ENCODE data around the gene SLC35F6. TPM values are rescaled to one million over a fixed set of nuclear protein-coding genes. Genes with fewer than 3 reads are reported as not detected.

The SLC35F6 gene
- polyA plus RNA-seq, 1 donor (not counting 4 experiments of a cell fraction or from before 2014, with no cell fraction given) = 25.7 TPM

DNA sequence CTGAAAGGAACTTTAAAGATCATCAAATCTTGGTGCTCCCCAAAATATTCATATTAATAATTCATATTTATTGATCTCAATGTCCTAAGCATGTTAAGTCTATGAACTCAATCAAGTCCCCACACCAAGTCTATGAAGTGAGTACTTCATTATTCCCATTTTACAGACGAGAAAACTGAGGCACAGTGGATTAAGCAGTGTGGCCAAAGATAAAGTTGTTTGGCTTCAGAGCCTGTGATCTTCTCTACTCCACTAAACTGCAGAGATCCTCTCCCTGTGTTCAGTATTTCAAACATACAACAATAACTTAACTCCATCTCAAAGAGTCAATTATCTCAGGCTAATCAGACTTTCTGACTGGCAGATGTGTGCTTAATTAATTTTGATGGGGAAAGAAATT, 41.8 kb upstream of the SLC35F6 start:
- no peaks in the 10 kb centered on the region for H3K36me3 ChIP-seq (ENCODE audit: control insufficient read depth in 2 of 2, extremely low read depth in 1 of 2, insufficient read depth in 2 of 2, low read length in 2 of 2)
- H3K4me1 ChIP-seq (ENCODE audit: control insufficient read depth, extremely low read depth, insufficient read depth, low read length) = no peaks in the 10 kb centered on the region
- H3K9ac ChIP-seq (ENCODE audit: control insufficient read depth, extremely low read depth, insufficient read depth, low read length) = no peak overlapping the region
- no peak for DNase-seq (ENCODE audit: low read depth, low spot score)
- no peaks in the 10 kb centered on the region for H3K9me3 ChIP-seq (ENCODE audit: control insufficient read depth, low read depth, low read length)
- H2AFZ ChIP-seq (ENCODE audit: control insufficient read depth, low read length) = no peak overlapping the region
- no peaks in the 10 kb centered on the region for H3K79me2 ChIP-seq (ENCODE audit: control insufficient read depth, insufficient read depth, low read length)
- H3K27ac ChIP-seq (ENCODE audit: control insufficient read depth, insufficient read depth, low read length) = no peak overlapping the region
- TF ChIP-seq EZH2 (IDR thresholded peaks at IDR 0.05; ENCODE audit: low read length) = no peak
- TF ChIP-seq, protein P1, sequence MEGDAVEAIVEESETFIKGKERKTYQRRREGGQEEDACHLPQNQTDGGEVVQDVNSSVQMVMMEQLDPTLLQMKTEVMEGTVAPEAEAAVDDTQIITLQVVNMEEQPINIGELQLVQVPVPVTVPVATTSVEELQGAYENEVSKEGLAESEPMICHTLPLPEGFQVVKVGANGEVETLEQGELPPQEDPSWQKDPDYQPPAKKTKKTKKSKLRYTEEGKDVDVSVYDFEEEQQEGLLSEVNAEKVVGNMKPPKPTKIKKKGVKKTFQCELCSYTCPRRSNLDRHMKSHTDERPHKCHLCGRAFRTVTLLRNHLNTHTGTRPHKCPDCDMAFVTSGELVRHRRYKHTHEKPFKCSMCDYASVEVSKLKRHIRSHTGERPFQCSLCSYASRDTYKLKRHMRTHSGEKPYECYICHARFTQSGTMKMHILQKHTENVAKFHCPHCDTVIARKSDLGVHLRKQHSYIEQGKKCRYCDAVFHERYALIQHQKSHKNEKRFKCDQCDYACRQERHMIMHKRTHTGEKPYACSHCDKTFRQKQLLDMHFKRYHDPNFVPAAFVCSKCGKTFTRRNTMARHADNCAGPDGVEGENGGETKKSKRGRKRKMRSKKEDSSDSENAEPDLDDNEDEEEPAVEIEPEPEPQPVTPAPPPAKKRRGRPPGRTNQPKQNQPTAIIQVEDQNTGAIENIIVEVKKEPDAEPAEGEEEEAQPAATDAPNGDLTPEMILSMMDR (optimal IDR thresholded peaks at IDR 0.05 in 1 of 3, IDR thresholded peaks at IDR 0.05 in 1 of 3, conservative IDR thresholded peaks at IDR 0.05 in 1 of 3; ENCODE audit: extremely low read depth in 1 of 3, insufficient read depth in 2 of 3, low read length in 3 of 3) = no peak
- FAIRE-seq = no peak
- H4K20me1 ChIP-seq (ENCODE audit: control insufficient read depth, extremely low read depth, insufficient read depth, low read length) = no peaks in the 10 kb centered on the region
- no peaks in the 10 kb centered on the region for H3K27me3 ChIP-seq (ENCODE audit: control insufficient read depth, extremely low read depth, insufficient read depth, low read length)
- dilution Hi-C loops (cut with MboI; ENCODE audit: extremely low pct_ligation_motif_present, low sequenced_read_pairs) = no loop called here
- H3K4me3 ChIP-seq (ENCODE audit: control insufficient read depth in 2 of 3, extremely low read depth in 1 of 3, insufficient read depth in 2 of 3, low read depth in 1 of 3, low read length in 3 of 3) = no peak overlapping the region
- no peak overlapping the region for H3K4me2 ChIP-seq (ENCODE audit: control insufficient read depth, extremely low read depth, insufficient read depth, low read depth, low read length)
- H3K9me1 ChIP-seq (ENCODE audit: control insufficient read depth, extremely low read depth, insufficient read depth, low read length) = no peaks in the 10 kb centered on the region

DNA sequence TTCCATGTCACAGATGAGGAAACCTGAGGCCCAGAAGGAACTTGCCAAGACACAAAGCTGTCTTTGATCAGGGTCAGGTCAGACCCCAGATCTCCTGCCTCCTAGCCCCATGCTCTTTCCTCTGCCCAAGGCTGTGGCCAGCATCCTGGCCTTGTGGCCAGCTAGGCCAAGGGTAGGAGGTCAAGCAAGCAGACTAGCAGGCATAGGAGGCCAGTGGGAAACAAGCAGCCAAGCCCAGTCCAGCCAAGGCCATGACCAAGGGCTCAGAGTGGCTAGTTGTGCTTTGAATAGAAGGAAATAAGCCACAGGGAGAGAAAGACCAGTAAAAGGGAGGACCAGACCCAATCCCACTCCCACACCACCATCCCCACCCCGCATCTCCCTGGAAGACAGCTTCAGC, 41.2 kb upstream of the SLC35F6 start:
- Histone ChIP-seq H4K20me1 (ENCODE audit: control insufficient read depth, extremely low read depth, insufficient read depth, low read length) (no peaks in the 10 kb centered on the region), H3K4me2 (ENCODE audit: control insufficient read depth, extremely low read depth, insufficient read depth, low read depth, low read length) (no peak overlapping the region), H3K4me3 (ENCODE audit: control insufficient read depth in 2 of 3, extremely low read depth in 1 of 3, insufficient read depth in 2 of 3, low read depth in 1 of 3, low read length in 3 of 3) (no peak overlapping the region), H3K4me1 (ENCODE audit: control insufficient read depth, extremely low read depth, insufficient read depth, low read length) (no peaks in the 10 kb centered on the region), H3K27me3 (ENCODE audit: control insufficient read depth, extremely low read depth, insufficient read depth, low read length) (peaks cover 5% of the 10 kb centered on the region), H3K36me3 (ENCODE audit: control insufficient read depth in 2 of 2, extremely low read depth in 1 of 2, insufficient read depth in 2 of 2, low read length in 2 of 2) (no peaks in the 10 kb centered on the region), H3K79me2 (ENCODE audit: control insufficient read depth, insufficient read depth, low read length) (no peaks in the 10 kb centered on the region), H3K9ac (ENCODE audit: control insufficient read depth, extremely low read depth, insufficient read depth, low read length) (no peak overlapping the region), H2AFZ (ENCODE audit: control insufficient read depth, low read length) (no peak overlapping the region), H3K27ac (ENCODE audit: control insufficient read depth, insufficient read depth, low read length) (no peak overlapping the region), H3K9me1 (ENCODE audit: control insufficient read depth, extremely low read depth, insufficient read depth, low read length) (no peaks in the 10 kb centered on the region), H3K9me3 (ENCODE audit: control insufficient read depth, low read depth, low read length) (no peaks in the 10 kb centered on the region)
- dilution Hi-C loops (cut with MboI; ENCODE audit: extremely low pct_ligation_motif_present, low sequenced_read_pairs) = no loop called here
- no peak for TF ChIP-seq EZH2 (IDR thresholded peaks at IDR 0.05; ENCODE audit: low read length)
- TF ChIP-seq, protein P1 (optimal IDR thresholded peaks at IDR 0.05 in 1 of 3, IDR thresholded peaks at IDR 0.05 in 1 of 3, conservative IDR thresholded peaks at IDR 0.05 in 1 of 3; ENCODE audit: extremely low read depth in 1 of 3, insufficient read depth in 2 of 3, low read length in 3 of 3) = no peak
- FAIRE-seq (no peak), DNase-seq (ENCODE audit: low read depth, low spot score) (no peak)

All from keratinocyte (primary cell).